A549 (cell line): ENCODE measurements around the gene ZNF264. TPM values are rescaled to one million over a fixed set of nuclear protein-coding genes. Genes with fewer than 3 reads are reported as not detected.

Experiments
- ATAC-seq, 2 experiments: fragments of 200-7000 bp in 1 of 2; fragments of >200 bp in 1 of 2; cut with Nextera tagmentation in 1 of 2; cut with Tn5 transposase in 1 of 2; 3 replicates each; pipeline versions ENCODE4 v1.8.0 to v1.9.1; 2018 to 2020; ENCODE audit warnings: mild to moderate bottlenecking in 1 of 2, moderate library complexity in 1 of 2
- CTCF ChIA-PET: fragments of 300-600 bp; sonication (Branson Sonifier 250); formaldehyde crosslinking; extraction: SDS; loops from one replicate; lab custom pipeline; 2021; ENCODE audit warnings: antibody characterized with exemption, inconsistent platforms; lab: Yijun Ruan, JAX
- POLR2A ChIA-PET: fragments of 350-600 bp; formaldehyde crosslinking; extraction: SDS; loops from one replicate; lab custom pipeline; 2021; ENCODE audit warnings: antibody characterized with exemption, inconsistent platforms; lab: Yijun Ruan, JAX
- DNase-seq, 2 experiments: peaks; one replicate each; pipeline versions ENCODE4 v3.0.0 to v3.0.0-alpha.2; 2011 to 2016; ENCODE audit warnings: low read depth in 1 of 2, low spot score in 1 of 2
- FAIRE-seq: peaks from 2 replicates; lab custom pipeline; 2011; peaks lifted over from hg19 to GRCh38; lab: Jason Lieb, UNC
- H3K27ac ChIP-seq, 2 experiments: fragments of >200 bp; sonication (Bioruptor Twin); formaldehyde crosslinking; 3 replicates each; pipeline ENCODE4 v1.5.1; 2016 to 2017
- H3K4me1 ChIP-seq: fragments of >200 bp; sonication (Bioruptor Twin); formaldehyde crosslinking; 3 replicates; pipeline ENCODE4 v1.6.1; 2016
- H3K4me2 ChIP-seq: fragments of >200 bp; sonication (Bioruptor Twin); formaldehyde crosslinking; 3 replicates; pipeline ENCODE4 v1.6.1; 2016
- H3K4me3 ChIP-seq: fragments of >200 bp; sonication (Bioruptor Twin); formaldehyde crosslinking; 3 replicates; pipeline ENCODE4 v1.5.1; 2016
- H3K9me3 ChIP-seq: fragments of >200 bp; sonication (Bioruptor Twin); formaldehyde crosslinking; 3 replicates; pipeline ENCODE4 v1.6.1; 2016
- CBX2 ChIP-seq: fragments of 200-600 bp; sonication (generic); IDR thresholded peaks from 2 replicates; pipeline ENCODE4 v1.6.1; 2016; ENCODE audit warnings: low read depth, mild to moderate bottlenecking, borderline replicate concordance
- CBX8 ChIP-seq: fragments of 200-600 bp; sonication (generic); IDR thresholded peaks from 2 replicates; pipeline ENCODE4 v1.6.1; 2016
- CHD2 ChIP-seq: fragments of 150-350 bp; IDR thresholded peaks from 2 replicates; pipeline ENCODE4 v1.6.1; 2014; ENCODE audit warnings: low read length; ENCODE audit not compliant: partially characterized antibody
- EHF ChIP-seq: fragments of 250-450 bp; sonication (Bioruptor Pico); IDR thresholded peaks from 2 replicates; pipeline ENCODE4 v1.5.0; 2020; ENCODE audit warnings: mild to moderate bottlenecking
- EP300 ChIP-seq, 2 experiments: fragments of >200 bp; sonication (Bioruptor Twin); formaldehyde crosslinking; IDR thresholded peaks; 2 replicates in 1 of 2; 3 replicates in 1 of 2; pipeline ENCODE4 v1.6.1; 2016 to 2017
- ESRRA ChIP-seq: fragments of 150-350 bp; IDR thresholded peaks from 2 replicates; pipeline ENCODE4 v1.6.1; 2014; ENCODE audit warnings: mild to moderate bottlenecking, low read length, borderline replicate concordance
- FOSB ChIP-seq: fragments of 250-450 bp; sonication (Bioruptor Pico); IDR thresholded peaks from 2 replicates; pipeline ENCODE4 v1.5.0; 2020; ENCODE audit warnings: mild to moderate bottlenecking, moderate library complexity
- GATA3 ChIP-seq: IDR thresholded peaks from 2 replicates; pipeline ENCODE4 v1.6.1; 2012; ENCODE audit warnings: borderline replicate concordance
- JUN ChIP-seq, 2 experiments: fragments of >200 bp; sonication (Bioruptor Twin); formaldehyde crosslinking; IDR thresholded peaks; 2 replicates in 1 of 2; 3 replicates in 1 of 2; pipeline ENCODE4 v1.6.1; 2016 to 2017
- MAFK ChIP-seq: fragments of 450-650 bp; IDR thresholded peaks from 2 replicates; pipeline ENCODE4 v1.6.1; 2014; ENCODE audit not compliant: partially characterized antibody
- MAZ ChIP-seq: fragments of 150-350 bp; IDR thresholded peaks from 2 replicates; pipeline ENCODE4 v1.6.1; 2014; ENCODE audit warnings: antibody characterized with exemption, low read depth, low read length, borderline replicate concordance
- MYC ChIP-seq: IDR thresholded peaks from 2 replicates; pipeline ENCODE4 v1.6.1; 2012; ENCODE audit warnings: mild to moderate bottlenecking, inconsistent platforms, low read length, improper control_type of control experiment, borderline replicate concordance
- NFE2L2 ChIP-seq: fragments of 150-350 bp; conservative IDR thresholded peaks from 2 replicates; pipeline ENCODE4 v1.6.1; 2014; ENCODE audit warnings: low read length
- PBX3 ChIP-seq: IDR thresholded peaks from 2 replicates; pipeline ENCODE4 v1.6.1; 2012
- PHF8 ChIP-seq: fragments of 200-600 bp; sonication (generic); IDR thresholded peaks from 2 replicates; pipeline ENCODE4 v1.6.1; 2016; ENCODE audit warnings: low read depth, mild to moderate bottlenecking, antibody characterized with exemption, moderate library complexity, borderline replicate concordance
- POLR2A ChIP-seq: IDR thresholded peaks from 2 replicates; pipeline ENCODE4 v1.6.1; 2012; ENCODE audit warnings: mild to moderate bottlenecking, low read length
- POLR2AphosphoS2 ChIP-seq: conservative IDR thresholded peaks from 2 replicates; pipeline ENCODE4 v1.6.1; 2012; ENCODE audit warnings: low read length, improper control_type of control experiment, inconsistent platforms
- RAD21 ChIP-seq, 2 experiments: fragments of >200 bp in 1 of 2; sonication (Bioruptor Twin) in 1 of 2; formaldehyde crosslinking in 1 of 2; IDR thresholded peaks in 1 of 2; conservative IDR thresholded peaks in 1 of 2; 2 replicates in 1 of 2; 3 replicates in 1 of 2; pipeline ENCODE4 v1.6.1; 2012 to 2018; ENCODE audit warnings: inconsistent platforms in 1 of 2
- RCOR1 ChIP-seq: fragments of 150-350 bp; IDR thresholded peaks from 2 replicates; pipeline ENCODE4 v1.6.1; 2014; ENCODE audit warnings: antibody characterized with exemption, low read length, low read depth
- RFX5 ChIP-seq: fragments of 450-650 bp; IDR thresholded peaks from 2 replicates; pipeline ENCODE4 v1.7.1; 2014; ENCODE audit warnings: antibody characterized with exemption, mild to moderate bottlenecking, moderate library complexity
- USF2 ChIP-seq: fragments of 450-650 bp; IDR thresholded peaks from 2 replicates; pipeline ENCODE4 v1.6.1; 2014; ENCODE audit warnings: antibody characterized with exemption
- ZC3H11A ChIP-seq: fragments of 450-650 bp; IDR thresholded peaks from 2 replicates; pipeline ENCODE4 v1.6.1; 2014; ENCODE audit warnings: antibody characterized with exemption, mild to moderate bottlenecking
- WGBS: methylation state at CpG from one replicate; pipeline ENCODE4 v1.1.6; 2017; ENCODE audit errors: missing lambda C conversion rate; 5-methylcytosine and 5-hydroxymethylcytosine counted together
- polyA plus RNA-seq, 4 experiments: library from polyadenylated mRNA; depleted of rRNA in 3 of 4; stranded (reverse); fragments of >200 nt; fragmentation: RNase III in 1 of 4; extraction: RNeasy Plus Mini Kit Qiagen cat#74134 plus additional on column Dnase treatment in 1 of 4; gene quantifications; 2 replicates in 3 of 4; 3 replicates in 1 of 4; pipeline ENCODE4 v1.2.3, GENCODE V29; 2011 to 2017
- TF ChIP-seq, protein P1 (sequence below): IDR thresholded peaks from 2 replicates; pipeline ENCODE4 v1.6.1; 2012
- TF ChIP-seq, protein P2 (sequence below): fragments of >200 bp; sonication (Bioruptor Twin); formaldehyde crosslinking; IDR thresholded peaks from 3 replicates; pipeline ENCODE4 v1.6.1; 2016

The ZNF264 gene
- polyA plus RNA-seq, 2 of the 4 experiments (the other 2 are of a cell fraction): 3.4 to 9.1 TPM

DNA sequence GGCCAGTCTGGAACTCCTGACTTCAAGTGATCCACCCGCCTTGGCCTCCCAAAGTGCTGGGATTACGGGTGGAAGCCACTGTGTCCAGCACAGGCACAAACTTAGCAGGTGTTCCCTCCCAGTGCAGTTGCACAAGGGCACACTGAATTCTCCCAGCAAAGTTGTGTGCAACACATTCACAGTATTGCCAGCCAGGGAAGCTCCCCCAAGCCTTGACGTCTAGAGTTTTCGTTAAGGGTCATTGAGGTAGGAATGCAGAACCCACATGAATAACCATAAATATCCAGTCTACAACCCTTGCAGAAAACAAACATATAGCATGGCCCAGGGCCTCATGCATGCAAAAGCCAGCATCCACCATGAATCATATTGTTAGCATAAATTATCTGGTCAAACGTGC lies 36.2 kb downstream of the ZNF264 start:
- FAIRE-seq: no peak
- no peaks in the 10 kb centered on the region for H3K4me1 ChIP-seq
- CTCF ChIA-PET: interaction anchor here (0.6 kb wide), 1 partner anchor 83 kb away, joined by 3 read pairs; the partner anchor contains the start of gene ZIM3
- H3K27ac ChIP-seq: no peak overlapping the region
- no peak overlapping the region for H3K4me3 ChIP-seq
- H3K9me3 ChIP-seq: peaks cover 71% of the 10 kb centered on the region
- no peak for ATAC-seq
- no peak for DNase-seq
- no peak for TF ChIP-seq CHD2
- TF ChIP-seq NFE2L2: no peak
- TF ChIP-seq, protein P1, sequence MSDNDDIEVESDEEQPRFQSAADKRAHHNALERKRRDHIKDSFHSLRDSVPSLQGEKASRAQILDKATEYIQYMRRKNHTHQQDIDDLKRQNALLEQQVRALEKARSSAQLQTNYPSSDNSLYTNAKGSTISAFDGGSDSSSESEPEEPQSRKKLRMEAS: no peak
- TF ChIP-seq MAZ: no peak
- TF ChIP-seq CBX2: no peak
- TF ChIP-seq, all 56 proteins: peak for 0
- no peak overlapping the region for H3K4me2 ChIP-seq
- POLR2A ChIA-PET: no interaction called here
- 46% methylated on average over 5 of the region's 5 CpGs for WGBS

- ChIA-PET POLR2A (no interaction called here), CTCF (no interaction called here)
- H3K4me1 ChIP-seq: no peaks in the 10 kb centered on the region
- H3K4me2 ChIP-seq: no peak overlapping the region
- WGBS: 43% methylated on average over 9 of the region's 9 CpGs
- no peak for ATAC-seq
- H3K27ac ChIP-seq: no peak overlapping the region
- H3K4me3 ChIP-seq: no peak overlapping the region
- no peak for TF ChIP-seq RCOR1
- no peak for TF ChIP-seq FOSB (CRISPR knock-in tag)
- no peak for TF ChIP-seq GATA3
- TF ChIP-seq PBX3: no peak
- TF ChIP-seq CBX8: no peak
- no peak for TF ChIP-seq NFE2L2
- TF ChIP-seq, protein P1: no peak
- TF ChIP-seq MYC: no peak
- TF ChIP-seq ZC3H11A: no peak
- TF ChIP-seq EHF (CRISPR knock-in tag): no peak
- DNase-seq: no peak
- FAIRE-seq: no peak
- peaks cover 59% of the 10 kb centered on the region for H3K9me3 ChIP-seq
Observed at GRCh38 chr19:57231686-57232085, 40.4 kb downstream of the ZNF264 start.

GRCh38 chr19:57233207-57233606 lies 41.9 kb downstream of the ZNF264 start:
- ChIA-PET POLR2A (no interaction called here), CTCF (interaction anchor here (0.8 kb wide), 1 partner anchor 1035 kb away, joined by 3 read pairs; no protein-coding TSS in a partner anchor)
- H3K4me3 ChIP-seq: no peak overlapping the region
- DNase-seq (no peak), FAIRE-seq (no peak), ATAC-seq (no peak)
- no peak overlapping the region for H3K27ac ChIP-seq
- WGBS: 12% methylated on average over 1 of the region's 1 CpG
- no peaks in the 10 kb centered on the region for H3K4me1 ChIP-seq
- no peak for TF ChIP-seq PBX3
- no peak for TF ChIP-seq JUN (IDR thresholded peaks at IDR 0.05)
- TF ChIP-seq ESRRA: no peak
- no peak for TF ChIP-seq GATA3
- no peak for TF ChIP-seq RAD21 (conservative IDR thresholded peaks at IDR 0.05 in 1 of 2, IDR thresholded peaks at IDR 0.05 in 1 of 2)
- no peak for TF ChIP-seq EP300 (IDR thresholded peaks at IDR 0.05)
- TF ChIP-seq, protein P2, sequence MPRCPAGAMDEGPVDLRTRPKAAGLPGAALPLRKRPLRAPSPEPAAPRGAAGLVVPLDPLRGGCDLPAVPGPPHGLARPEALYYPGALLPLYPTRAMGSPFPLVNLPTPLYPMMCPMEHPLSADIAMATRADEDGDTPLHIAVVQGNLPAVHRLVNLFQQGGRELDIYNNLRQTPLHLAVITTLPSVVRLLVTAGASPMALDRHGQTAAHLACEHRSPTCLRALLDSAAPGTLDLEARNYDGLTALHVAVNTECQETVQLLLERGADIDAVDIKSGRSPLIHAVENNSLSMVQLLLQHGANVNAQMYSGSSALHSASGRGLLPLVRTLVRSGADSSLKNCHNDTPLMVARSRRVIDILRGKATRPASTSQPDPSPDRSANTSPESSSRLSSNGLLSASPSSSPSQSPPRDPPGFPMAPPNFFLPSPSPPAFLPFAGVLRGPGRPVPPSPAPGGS: no peak
- TF ChIP-seq NFE2L2: no peak
- no peak for TF ChIP-seq POLR2A
- TF ChIP-seq FOSB (CRISPR knock-in tag): no peak
- TF ChIP-seq RFX5: no peak
- no peak for TF ChIP-seq POLR2AphosphoS2
- no peak for TF ChIP-seq MAFK
- no peak for TF ChIP-seq PHF8
- no peak for TF ChIP-seq USF2
- TF ChIP-seq, all 56 proteins: peak for 0
- Histone ChIP-seq H3K4me2 (no peak overlapping the region), H3K9me3 (peaks cover 53% of the 10 kb centered on the region)
